ENCODE data around the gene KIT. TPM values are rescaled to one million over a fixed set of nuclear protein-coding genes. Genes with fewer than 3 reads are reported as not detected.

The KIT gene
- polyA plus RNA-seq, 12 donors, result 6.5 to 21.0 (median 9.3) TPM; not detected in 1

- no peak for DNase-seq
These were observed 85.8 kb downstream of the KIT start for GRCh38 chr4:54743562-54743961.

GRCh38 chr4:54744487-54744886, 86.7 kb downstream of the KIT start:
- no peak for DNase-seq

GRCh38 chr4:54745031-54745770, 87.4 kb downstream of the KIT start:
- DNase-seq, result no peak

- no peak for DNase-seq
These were observed 88.5 kb downstream of the KIT start for GRCh38 chr4:54746218-54746617.

- no peak for DNase-seq
These were observed 92.6 kb downstream of the KIT start for GRCh38 chr4:54750341-54750740.

GRCh38 chr4:54754394-54754793, 96.6 kb downstream of the KIT start:
- DNase-seq, result no peak

GRCh38 chr4:54764476-54764875, 106.7 kb downstream of the KIT start:
- DNase-seq, result no peak

GRCh38 chr4:54767376-54767775, 109.6 kb downstream of the KIT start:
- DNase-seq, result no peak

- no peak for DNase-seq
These were observed 115.3 kb downstream of the KIT start for GRCh38 chr4:54773022-54773421.

- DNase-seq, result peak; percentile 82
These were observed 121.3 kb downstream of the KIT start for GRCh38 chr4:54779036-54779435.

GRCh38 chr4:54779476-54780148, 121.9 kb downstream of the KIT start:
- peak; percentile 42 for DNase-seq

GRCh38 chr4:54780149-54780495, 122.4 kb downstream of the KIT start:
- no peak for DNase-seq

- peak; percentile 64 for DNase-seq
These were observed 124.0 kb downstream of the KIT start for GRCh38 chr4:54781756-54782155.

- no peak for DNase-seq
These were observed 125.8 kb downstream of the KIT start for GRCh38 chr4:54783402-54784110.

- DNase-seq, result peak; percentile 97
These were observed 126.5 kb downstream of the KIT start for GRCh38 chr4:54784161-54784671.

Measured in muscle of arm (tissue), 12 donors.